ENCODE measurements around the gene NMNAT1. TPM values are rescaled to one million over a fixed set of nuclear protein-coding genes. Genes with fewer than 3 reads are reported as not detected.

NMNAT1 gene
- total RNA-seq, 1 experiment from 2014 or later = 2.8 TPM

- H3K4me1 ChIP-seq (ENCODE audit: insufficient read depth, low read length) = no peaks in the 10 kb centered on the region
- H3T11ph ChIP-seq (ENCODE audit: low read length) = no peak overlapping the region
- H3K4me1 Mint-ChIP-seq = no peaks in the 10 kb centered on the region
- H2BK120ac ChIP-seq (ENCODE audit: low read depth, low read length, poor library complexity, severe bottlenecking) = no peak overlapping the region
- no peaks in the 10 kb centered on the region for H3K9me3 ChIP-seq (ENCODE audit: control insufficient read depth, low read depth, low read length)
- no peak overlapping the region for H3K9ac ChIP-seq (ENCODE audit: extremely low read depth, insufficient read length, low read length)
- H3K9me3 Mint-ChIP-seq = no peaks in the 10 kb centered on the region
- no peaks in the 10 kb centered on the region for H3K79me1 ChIP-seq (ENCODE audit: insufficient read depth, low read depth, low read length, poor library complexity, severe bottlenecking)
- H2BK5ac ChIP-seq (ENCODE audit: insufficient read length, low read length) = no peak overlapping the region
- no peak overlapping the region for H3K4me2 ChIP-seq (ENCODE audit: insufficient read depth, insufficient read length, low read length)
- no peak overlapping the region for H3K14ac ChIP-seq (ENCODE audit: insufficient read depth, low read length)
- H3K56ac ChIP-seq (ENCODE audit: insufficient read length, low read depth, low read length) = no peak overlapping the region
- no peak overlapping the region for H3K4me3 Mint-ChIP-seq
- no peak overlapping the region for H3K4ac ChIP-seq (ENCODE audit: low read depth, low read length)
- no peaks in the 10 kb centered on the region for H4K20me1 ChIP-seq (ENCODE audit: control insufficient read depth, insufficient read depth, insufficient read length)
- H2BK12ac ChIP-seq (ENCODE audit: insufficient read length, low read depth, low read length) = no peak overlapping the region
- no peak for DNase-seq
- no peak overlapping the region for H4K91ac ChIP-seq (ENCODE audit: insufficient read length, low read depth, low read length)
- H2BK20ac ChIP-seq (ENCODE audit: low read depth, low read length, poor library complexity, severe bottlenecking) = no peak overlapping the region
- WGBS (ENCODE audit: extremely low coverage, insufficient read length, low lambda C conversion rate) = no CpG with 5 or more reads among the region's 5 CpGs
- H3K23me2 ChIP-seq (ENCODE audit: insufficient read length, low read depth, low read length, poor library complexity, severe bottlenecking) = peaks cover 3% of the 10 kb centered on the region
- no peak overlapping the region for H4K5ac ChIP-seq (ENCODE audit: insufficient read length, low read depth, low read length)
- no peaks in the 10 kb centered on the region for H3K27me3 ChIP-seq (ENCODE audit: insufficient read depth, low read length)
- no peak overlapping the region for H3K23ac ChIP-seq (ENCODE audit: insufficient read length, low read depth, low read length)
- no peak overlapping the region for H2BK15ac ChIP-seq (ENCODE audit: low read depth, low read length)
- peaks cover 3% of the 10 kb centered on the region; the same call in 1 of the 2 replicates for H3K27me3 Mint-ChIP-seq (ENCODE audit: low read depth)
- H3K36me3 Mint-ChIP-seq (ENCODE audit: insufficient read depth in 1 of 3, low read depth in 3 of 3) = no peaks in the 10 kb centered on the region
- H3K18ac ChIP-seq (ENCODE audit: insufficient read length, low read depth, low read length) = no peak overlapping the region
- no peak overlapping the region for H3K27ac ChIP-seq (ENCODE audit: insufficient read length, low read depth, low read length)
- H3K79me2 ChIP-seq (ENCODE audit: insufficient read depth, low read length) = no peaks in the 10 kb centered on the region
- H4K8ac ChIP-seq (replicated peaks; ENCODE audit: insufficient read length, low read depth, low read length) = no peak overlapping the region
- H3K27ac Mint-ChIP-seq = no peak overlapping the region; a peak in 1 of 7 replicates
- H2AK5ac ChIP-seq (ENCODE audit: insufficient read length, low read length) = no peak overlapping the region
- H2AFZ ChIP-seq (ENCODE audit: low read length) = no peak overlapping the region
- no peak for TF ChIP-seq CTCF (conservative IDR thresholded peaks at IDR 0.05)
These were observed 70.7 kb downstream of the NMNAT1 start for GRCh38 chr1:10014016-10014415.
